Uterus (tissue), 2 donors: ENCODE data around the gene UTP25.

Source experiments
- CTCF ChIP-seq, 4 experiments: fragments of 200-600 bp in 2 of 4; fragments of 450-650 bp in 2 of 4; sonication (generic) in 2 of 4; IDR thresholded peaks; one replicate each; pipeline ENCODE4 v1.5.1; 2016 to 2019; ENCODE audit warnings: antibody characterized with exemption in 4 of 4, mild to moderate bottlenecking in 2 of 4, moderate library complexity in 1 of 4
- POLR2A ChIP-seq, 2 donors: fragments of 450-650 bp; IDR thresholded peaks; one replicate each; pipeline ENCODE4 v1.6.1; 2016; ENCODE audit warnings: antibody characterized with exemption in 2 of 2, mild to moderate bottlenecking in 1 of 2, moderate library complexity in 1 of 2

GRCh38 chr1:209802117-209802779 lies 25.5 kb upstream of the UTP25 start:
- TF ChIP-seq CTCF (IDR thresholded peaks at IDR 0.05) = no peak
- TF ChIP-seq POLR2A (IDR thresholded peaks at IDR 0.05) = no peak
